CD4-positive, alpha-beta T cell (primary cell): ENCODE results near the gene RASGRF2. TPM values are rescaled to one million over a fixed set of nuclear protein-coding genes. Genes with fewer than 3 reads are reported as not detected.

Experiments used
- ATAC-seq: fragments of 200-7000 bp; cut with Tn5 transposase; one replicate; pipeline ENCODE4 v1.10.0; 2022; ENCODE audit warnings: mild to moderate bottlenecking; ENCODE audit not compliant: poor library complexity
- CTCF ChIA-PET: fragments of 350-600 bp; sonication (Branson Sonifier 250); formaldehyde crosslinking; loops from one replicate; lab custom pipeline; 2021; ENCODE audit warnings: antibody characterized with exemption, inconsistent platforms; lab: Charles Lee
- POLR2A ChIA-PET: fragments of 350-600 bp; sonication (Branson Sonifier 250); formaldehyde crosslinking; loops from one replicate; lab custom pipeline; 2021; ENCODE audit warnings: antibody characterized with exemption, inconsistent platforms; lab: Charles Lee
- DNase-seq, 14 experiments: peaks; one replicate each; pipeline ENCODE4 v3.0.0-alpha.2; 2013 to 2020; ENCODE audit warnings: mixed read lengths in 2 of 14
- H3K27ac ChIP-seq, 2 donors: one replicate each; pipeline versions ENCODE4 v1.5.1 to v1.7.0; 2013; ENCODE audit warnings: low read length in 2 of 2, low read depth in 1 of 2, mild to moderate bottlenecking in 1 of 2
- H3K27me3 ChIP-seq, 2 experiments: 1 replicate in 1 of 2; 2 replicates in 1 of 2; pipeline versions ENCODE4 v1.6.1 to v1.7.0; 2013; ENCODE audit warnings: low read length in 2 of 2, control low read depth in 1 of 2, mild to moderate bottlenecking in 1 of 2, moderate library complexity in 1 of 2; ENCODE audit not compliant: insufficient read depth in 2 of 2, control insufficient read depth in 1 of 2
- H3K36me3 ChIP-seq: one replicate; pipeline ENCODE4 v1.6.1; 2013; ENCODE audit warnings: low read length, control low read depth; ENCODE audit not compliant: insufficient read depth
- H3K4me1 ChIP-seq: one replicate; pipeline ENCODE4 v1.6.1; 2013; ENCODE audit warnings: low read length, control low read depth; ENCODE audit not compliant: insufficient read depth
- H3K4me3 ChIP-seq: one replicate; pipeline ENCODE4 v1.5.1; 2013; ENCODE audit warnings: mild to moderate bottlenecking, low read length, moderate library complexity
- H3K9me3 ChIP-seq, 2 experiments: 1 replicate in 1 of 2; 2 replicates in 1 of 2; pipeline versions ENCODE4 v1.6.1 to v1.7.0; 2013; ENCODE audit warnings: low read length in 2 of 2, mild to moderate bottlenecking in 2 of 2, control low read depth in 1 of 2, moderate library complexity in 1 of 2; ENCODE audit not compliant: control insufficient read depth in 1 of 2, insufficient read depth in 1 of 2
- H3K27ac Mint-ChIP-seq: one replicate; pipeline ENCODE4 v1.8.0; 2020; ENCODE audit warnings: mixed read lengths
- H3K27me3 Mint-ChIP-seq: one replicate; pipeline ENCODE4 v1.8.0; 2021; ENCODE audit warnings: mixed read lengths
- H3K36me3 Mint-ChIP-seq: one replicate; pipeline ENCODE4 v1.8.0; 2021; ENCODE audit warnings: low read depth, mixed read lengths
- H3K4me1 Mint-ChIP-seq: one replicate; pipeline ENCODE4 v1.8.0; 2021; ENCODE audit warnings: low read depth, mixed read lengths
- H3K4me3 Mint-ChIP-seq: one replicate; pipeline ENCODE4 v1.8.0; 2020; ENCODE audit warnings: mild to moderate bottlenecking, mixed read lengths
- H3K9me3 Mint-ChIP-seq: one replicate; pipeline ENCODE4 v1.8.0; 2020; ENCODE audit warnings: mixed read lengths
- intact Hi-C, 2 experiments: fragments of 100-400 bp; cut with DNase I in 1 of 2; cut with micrococcal nuclease in 1 of 2; formaldehyde crosslinking; loops; one replicate each; pipeline versions ENCODE4 v1.15.1 to v1.9.0; 2023 to 2025; cut with DNase I, micrococcal nuclease
- total RNA-seq, 174 experiments: library from RNA in 2 of 174; stranded (reverse) in 2 of 174; gene quantifications; one replicate each; pipeline ENCODE4 v1.2.3 and lab custom pipeline; 2021 to 2026
- TF ChIP-seq, protein P1 (sequence below): fragments of 200-600 bp; IDR thresholded peaks from one replicate; pipeline ENCODE4 v1.8.0; 2022; ENCODE audit warnings: antibody characterized with exemption, mild to moderate bottlenecking

The RASGRF2 gene
- total RNA-seq, 2 experiments from 2014 or later: 21.9 to 24.9 TPM

- H3K4me3 ChIP-seq: no peak overlapping the region
- H3K27me3 ChIP-seq: no peaks in the 10 kb centered on the region
- CTCF ChIA-PET: no interaction called here
- intact Hi-C loops: no loop called here
- ATAC-seq (peak; percentile 51), DNase-seq (no peak)
- Mint-ChIP-seq H3K36me3 (no peaks in the 10 kb centered on the region), H3K27me3 (no peaks in the 10 kb centered on the region), H3K4me1 (peaks cover 80% of the 10 kb centered on the region), H3K4me3 (no peak overlapping the region), H3K9me3 (no peaks in the 10 kb centered on the region), H3K27ac (peak overlapping the region; percentile 13)
- POLR2A ChIA-PET: no interaction called here
- no peaks in the 10 kb centered on the region for H3K36me3 ChIP-seq
- H3K9me3 ChIP-seq: no peaks in the 10 kb centered on the region
- TF ChIP-seq, protein P1, sequence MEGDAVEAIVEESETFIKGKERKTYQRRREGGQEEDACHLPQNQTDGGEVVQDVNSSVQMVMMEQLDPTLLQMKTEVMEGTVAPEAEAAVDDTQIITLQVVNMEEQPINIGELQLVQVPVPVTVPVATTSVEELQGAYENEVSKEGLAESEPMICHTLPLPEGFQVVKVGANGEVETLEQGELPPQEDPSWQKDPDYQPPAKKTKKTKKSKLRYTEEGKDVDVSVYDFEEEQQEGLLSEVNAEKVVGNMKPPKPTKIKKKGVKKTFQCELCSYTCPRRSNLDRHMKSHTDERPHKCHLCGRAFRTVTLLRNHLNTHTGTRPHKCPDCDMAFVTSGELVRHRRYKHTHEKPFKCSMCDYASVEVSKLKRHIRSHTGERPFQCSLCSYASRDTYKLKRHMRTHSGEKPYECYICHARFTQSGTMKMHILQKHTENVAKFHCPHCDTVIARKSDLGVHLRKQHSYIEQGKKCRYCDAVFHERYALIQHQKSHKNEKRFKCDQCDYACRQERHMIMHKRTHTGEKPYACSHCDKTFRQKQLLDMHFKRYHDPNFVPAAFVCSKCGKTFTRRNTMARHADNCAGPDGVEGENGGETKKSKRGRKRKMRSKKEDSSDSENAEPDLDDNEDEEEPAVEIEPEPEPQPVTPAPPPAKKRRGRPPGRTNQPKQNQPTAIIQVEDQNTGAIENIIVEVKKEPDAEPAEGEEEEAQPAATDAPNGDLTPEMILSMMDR: no peak
- H3K27ac ChIP-seq: no peak overlapping the region
- H3K4me1 ChIP-seq: peaks cover 36% of the 10 kb centered on the region
These were observed 25.6 kb downstream of the RASGRF2 start for GRCh38 chr5:80985600-80986228.

- H3K36me3 ChIP-seq: no peaks in the 10 kb centered on the region
- ChIA-PET POLR2A (interaction anchor here (1.2 kb wide), 1 partner anchor 20 kb away, joined by 3 read pairs; no protein-coding TSS in a partner anchor), CTCF (interaction anchor here (0.8 kb wide), 1 partner anchor 9 kb away, joined by 3 read pairs; no protein-coding TSS in a partner anchor)
- Mint-ChIP-seq H3K4me3 (no peak overlapping the region), H3K9me3 (no peaks in the 10 kb centered on the region), H3K27ac (peak overlapping the region; percentile 13), H3K27me3 (no peaks in the 10 kb centered on the region), H3K4me1 (peaks cover 78% of the 10 kb centered on the region), H3K36me3 (no peaks in the 10 kb centered on the region)
- intact Hi-C loops: no loop called here
- TF ChIP-seq, protein P1: no peak
- no peaks in the 10 kb centered on the region for H3K27me3 ChIP-seq
- no peak for ATAC-seq
- DNase-seq: no peak
- no peaks in the 10 kb centered on the region for H3K9me3 ChIP-seq
- no peak overlapping the region for H3K4me3 ChIP-seq
- peaks cover 38% of the 10 kb centered on the region for H3K4me1 ChIP-seq
- H3K27ac ChIP-seq: no peak overlapping the region
These were observed 26.2 kb downstream of the RASGRF2 start for GRCh38 chr5:80986382-80986781.

DNA sequence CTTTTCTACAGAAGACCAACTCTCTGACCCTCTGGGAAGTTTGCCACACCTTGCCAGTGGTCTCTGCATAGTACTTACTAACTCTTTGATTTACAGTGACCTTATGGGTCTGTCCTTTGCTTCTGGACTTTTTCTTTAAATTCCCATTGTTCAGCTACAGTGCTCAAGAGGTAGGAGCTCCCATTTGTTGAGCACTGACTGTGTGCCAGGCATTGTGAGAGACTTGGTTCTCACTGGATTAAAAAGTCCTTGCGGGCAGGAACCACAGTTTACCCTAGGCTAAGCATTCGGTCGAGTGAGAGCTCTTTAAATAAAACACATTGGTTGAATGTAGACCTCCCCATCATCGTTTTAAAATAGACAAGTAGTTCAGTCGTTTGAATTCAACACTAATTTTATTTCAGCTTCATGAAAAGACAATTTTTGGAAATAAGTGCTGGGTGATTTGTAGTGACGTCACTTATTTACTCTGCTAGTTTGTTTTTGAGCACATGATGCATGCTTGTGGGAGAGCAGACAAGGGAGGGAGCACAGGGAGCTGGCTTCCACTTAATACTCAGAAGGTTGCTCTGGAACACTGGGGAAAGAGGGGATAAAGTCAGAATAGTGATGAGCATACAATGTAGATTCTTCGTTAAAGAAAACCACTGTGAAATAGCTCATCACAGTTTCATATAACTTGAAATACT lies 27.1 kb downstream of the RASGRF2 start:
- no peak overlapping the region for H3K4me3 Mint-ChIP-seq
- H3K4me1 Mint-ChIP-seq: peaks cover 78% of the 10 kb centered on the region
- Histone ChIP-seq H3K27ac (no peak overlapping the region), H3K4me3 (no peak overlapping the region), H3K4me1 (peaks cover 36% of the 10 kb centered on the region), H3K9me3 (no peaks in the 10 kb centered on the region), H3K36me3 (no peaks in the 10 kb centered on the region), H3K27me3 (no peaks in the 10 kb centered on the region)
- intact Hi-C loops: no loop called here
- no peaks in the 10 kb centered on the region for H3K9me3 Mint-ChIP-seq
- peak overlapping the region; percentile 13 for H3K27ac Mint-ChIP-seq
- no peaks in the 10 kb centered on the region for H3K36me3 Mint-ChIP-seq
- ATAC-seq (no peak), DNase-seq (no peak)
- TF ChIP-seq, protein P1: no peak
- no peaks in the 10 kb centered on the region for H3K27me3 Mint-ChIP-seq
- ChIA-PET CTCF (interaction anchor here (0.8 kb wide), 1 partner anchor 10 kb away, joined by 3 read pairs; no protein-coding TSS in a partner anchor), POLR2A (interaction anchor here (1.1 to 1.2 kb wide), 3 partner anchors 11 to 20 kb away, joined by 3 to 6 read pairs (median 3); no protein-coding TSS in a partner anchor)
